ENCODE data around the gene FAIM. TPM values are rescaled to one million over a fixed set of nuclear protein-coding genes. Genes with fewer than 3 reads are reported as not detected.
"Not testable (repeated sequence)": the region's sequence is repeated elsewhere in the genome, so short reads cannot be mapped to it uniquely, and the experiment has no call there.

FAIM gene
- total RNA-seq, 1 donor from 2014 or later, result 13.3 TPM

DNA sequence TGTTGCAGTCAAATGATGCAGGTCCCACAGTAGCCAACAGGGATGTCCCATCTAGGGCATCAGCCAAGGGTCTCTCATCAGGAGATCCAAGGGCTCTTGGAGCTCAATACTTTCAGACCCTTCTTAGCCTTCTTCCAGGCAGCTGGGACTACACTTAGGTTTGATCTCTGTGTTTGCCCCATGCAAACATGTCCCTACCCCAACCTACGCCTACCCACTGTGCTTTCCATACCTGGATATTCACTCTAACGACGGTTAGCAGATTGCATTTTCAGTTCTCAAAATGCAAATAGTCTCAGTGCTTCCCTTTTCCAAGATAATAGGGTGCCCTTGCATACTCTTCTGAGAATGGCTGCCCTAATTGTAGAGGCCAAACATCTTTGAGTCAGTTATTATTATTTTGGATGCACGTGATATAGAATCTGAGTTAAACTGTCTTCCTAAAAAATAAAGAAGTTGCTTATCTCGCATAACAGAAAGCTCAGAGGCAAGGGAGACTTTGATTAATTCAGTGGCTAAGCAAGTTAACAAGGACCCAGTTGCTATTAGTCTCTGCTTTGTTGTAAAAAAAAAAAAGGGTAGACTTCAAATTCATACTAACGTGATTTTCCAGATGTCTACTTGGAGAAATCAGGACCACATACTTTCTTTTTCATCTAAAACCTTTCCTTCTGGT, 13.5 kb upstream of the FAIM start:
- TF ChIP-seq, protein P1, sequence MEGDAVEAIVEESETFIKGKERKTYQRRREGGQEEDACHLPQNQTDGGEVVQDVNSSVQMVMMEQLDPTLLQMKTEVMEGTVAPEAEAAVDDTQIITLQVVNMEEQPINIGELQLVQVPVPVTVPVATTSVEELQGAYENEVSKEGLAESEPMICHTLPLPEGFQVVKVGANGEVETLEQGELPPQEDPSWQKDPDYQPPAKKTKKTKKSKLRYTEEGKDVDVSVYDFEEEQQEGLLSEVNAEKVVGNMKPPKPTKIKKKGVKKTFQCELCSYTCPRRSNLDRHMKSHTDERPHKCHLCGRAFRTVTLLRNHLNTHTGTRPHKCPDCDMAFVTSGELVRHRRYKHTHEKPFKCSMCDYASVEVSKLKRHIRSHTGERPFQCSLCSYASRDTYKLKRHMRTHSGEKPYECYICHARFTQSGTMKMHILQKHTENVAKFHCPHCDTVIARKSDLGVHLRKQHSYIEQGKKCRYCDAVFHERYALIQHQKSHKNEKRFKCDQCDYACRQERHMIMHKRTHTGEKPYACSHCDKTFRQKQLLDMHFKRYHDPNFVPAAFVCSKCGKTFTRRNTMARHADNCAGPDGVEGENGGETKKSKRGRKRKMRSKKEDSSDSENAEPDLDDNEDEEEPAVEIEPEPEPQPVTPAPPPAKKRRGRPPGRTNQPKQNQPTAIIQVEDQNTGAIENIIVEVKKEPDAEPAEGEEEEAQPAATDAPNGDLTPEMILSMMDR (IDR thresholded peaks at IDR 0.05), result no peak
- TF ChIP-seq POLR2A (IDR thresholded peaks at IDR 0.05), result no peak
- TF ChIP-seq POLR2AphosphoS5 (IDR thresholded peaks at IDR 0.05; ENCODE audit: insufficient read depth in 1 of 2, low read depth in 1 of 2), result no peak
- DNase-seq (ENCODE audit: extremely low spot score in 2 of 2), result no peak
- H3K9me3 ChIP-seq, result no peaks in the 10 kb centered on the region
- no peak overlapping the region for H3K4me3 ChIP-seq
- no peaks in the 10 kb centered on the region for H3K27me3 ChIP-seq
- intact Hi-C loops (cut with DNase I), result loop anchor here (1.0 kb wide), 1 partner anchor 320 kb away; no protein-coding TSS in a partner anchor
- peaks cover 18% of the 10 kb centered on the region for H3K4me1 ChIP-seq
- no peak overlapping the region for H3K27ac ChIP-seq
- H3K36me3 ChIP-seq, result no peaks in the 10 kb centered on the region

DNA sequence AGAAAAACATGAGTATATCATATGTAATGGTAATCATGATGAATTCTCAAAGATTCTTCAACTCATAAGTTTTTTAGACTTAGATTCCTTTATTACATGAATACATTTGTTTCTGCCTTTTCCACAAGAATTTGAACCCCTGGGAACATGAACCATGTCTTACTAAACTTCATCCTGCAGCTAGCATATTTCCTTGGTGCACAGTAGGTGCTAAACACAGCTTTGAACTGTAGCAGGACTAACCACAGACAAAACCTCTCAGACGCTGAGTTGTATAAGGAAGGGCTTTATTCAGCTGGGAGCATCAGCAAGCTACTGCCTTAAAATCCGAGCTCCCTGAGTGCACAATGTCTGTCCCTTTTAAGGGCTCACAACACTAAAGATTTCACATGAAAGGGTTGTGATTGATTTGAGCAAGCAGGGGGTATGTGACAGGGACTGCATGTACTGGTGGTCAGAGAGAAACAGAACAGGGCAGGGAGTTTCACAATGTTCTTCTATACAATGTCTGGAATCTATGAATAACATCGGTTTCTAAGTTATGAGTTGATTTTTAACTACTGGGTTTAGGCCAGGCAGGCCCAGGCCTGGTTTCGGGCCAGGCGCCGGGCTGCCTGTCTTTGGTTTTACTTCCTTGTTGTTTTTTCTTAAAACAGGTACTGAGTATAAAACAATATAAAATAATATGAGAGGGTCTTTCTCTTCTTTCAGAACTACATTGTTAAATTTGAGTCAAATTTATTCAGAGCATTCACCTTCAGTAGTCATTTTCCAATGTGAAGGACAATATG, 11.2 kb upstream of the FAIM start:
- H3K27ac ChIP-seq; DNase-seq (ENCODE audit: extremely low spot score in 2 of 2); H3K9me3 ChIP-seq; H3K27me3 ChIP-seq; intact Hi-C loops (cut with DNase I); H3K4me3 ChIP-seq; H3K36me3 ChIP-seq: not testable (repeated sequence)
- peaks cover 15% of the 10 kb centered on the region for H3K4me1 ChIP-seq

DNA sequence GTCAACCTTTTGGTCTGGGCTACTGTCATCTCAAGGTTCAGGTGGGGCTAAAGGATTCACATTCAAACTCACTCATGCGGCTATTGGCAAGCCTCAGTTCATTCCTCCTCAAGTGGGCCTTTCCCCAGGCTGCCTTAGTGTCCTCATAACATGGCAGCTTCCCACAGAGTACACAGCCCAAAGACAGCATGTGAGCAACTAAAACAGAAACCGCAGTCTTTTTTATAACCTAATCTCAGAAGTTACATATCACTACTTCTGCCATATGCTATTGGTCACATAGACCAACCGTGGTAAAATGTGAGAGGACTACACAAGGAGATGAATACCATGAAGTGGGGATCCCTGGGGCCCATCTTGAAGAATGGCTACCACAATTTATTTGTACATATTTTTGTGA, 10.0 kb upstream of the FAIM start:
- H3K4me1 ChIP-seq, result peaks cover 3% of the 10 kb centered on the region
- no peaks in the 10 kb centered on the region for H3K36me3 ChIP-seq
- no peak overlapping the region for H3K4me3 ChIP-seq
- intact Hi-C loops (cut with DNase I), result no loop called here
- no peak overlapping the region for H3K27ac ChIP-seq
- H3K27me3 ChIP-seq, result no peaks in the 10 kb centered on the region
- DNase-seq (ENCODE audit: extremely low spot score in 2 of 2), result no peak
- H3K9me3 ChIP-seq, result no peaks in the 10 kb centered on the region
- TF ChIP-seq POLR2A (IDR thresholded peaks at IDR 0.05) (no peak), POLR2AphosphoS5 (IDR thresholded peaks at IDR 0.05; ENCODE audit: insufficient read depth in 1 of 2, low read depth in 1 of 2) (no peak)
- TF ChIP-seq, protein P1 (IDR thresholded peaks at IDR 0.05), result no peak

DNA sequence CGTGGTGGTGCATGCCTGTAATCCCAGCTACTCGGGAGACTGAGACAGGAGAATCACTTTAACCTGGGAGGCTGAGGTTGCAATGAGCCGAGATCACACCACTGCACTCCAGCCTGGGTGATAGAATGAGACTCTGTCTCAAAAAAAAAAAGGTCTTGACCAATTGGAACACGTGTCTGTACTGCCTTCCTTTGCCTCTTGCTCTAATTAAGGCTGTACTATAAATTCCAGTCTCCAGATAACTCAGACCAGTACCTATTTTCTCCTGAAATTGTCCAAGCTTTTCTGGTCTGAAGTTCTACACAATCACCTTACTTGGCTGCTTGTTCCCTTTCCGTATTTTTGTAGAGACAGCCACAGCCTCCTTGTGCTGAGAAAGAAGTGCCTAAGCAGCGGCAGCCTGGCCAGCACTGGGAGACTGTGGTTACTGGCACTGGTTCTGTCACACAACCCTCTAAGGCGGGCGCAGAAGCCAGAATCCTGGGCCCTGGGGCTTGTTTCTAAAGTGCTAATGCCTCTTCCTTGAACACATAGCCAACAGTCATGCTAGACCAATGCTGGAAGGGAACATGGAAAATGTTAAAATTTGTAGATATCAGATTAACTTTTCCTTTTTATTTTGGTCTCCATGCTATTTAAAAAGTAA, 8.3 kb upstream of the FAIM start:
- Histone ChIP-seq H3K4me3 (no peak overlapping the region), H3K4me1 (no peaks in the 10 kb centered on the region), H3K27ac (no peak overlapping the region), H3K36me3 (no peaks in the 10 kb centered on the region), H3K9me3 (no peaks in the 10 kb centered on the region), H3K27me3 (no peaks in the 10 kb centered on the region)
- no peak for TF ChIP-seq POLR2A (IDR thresholded peaks at IDR 0.05)
- no peak for DNase-seq (ENCODE audit: extremely low spot score in 2 of 2)
- intact Hi-C loops (cut with DNase I), result loop anchor here (10.0 kb wide), 1 partner anchor 235 kb away; the partner anchor contains the start of gene PIK3CB

DNA sequence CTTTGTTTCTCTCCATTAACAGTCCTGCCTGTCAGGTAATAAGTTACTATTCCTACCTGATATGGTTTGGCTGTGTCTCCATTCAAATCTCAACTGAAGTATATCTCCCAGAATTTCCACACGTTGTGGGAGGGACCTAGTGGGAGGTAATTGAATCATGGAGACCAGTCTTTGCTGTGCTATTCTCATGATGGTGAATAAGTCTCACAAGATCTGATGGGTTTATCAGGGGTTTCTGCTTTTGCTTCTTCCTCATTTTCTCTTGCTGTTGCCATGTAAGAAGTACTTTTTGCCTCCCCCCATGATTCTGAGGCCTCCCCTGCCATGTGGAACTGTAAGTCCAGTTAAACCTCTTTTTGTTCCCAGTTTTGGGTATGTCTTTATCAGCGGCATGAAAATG, 6.9 kb upstream of the FAIM start:
- not testable (repeated sequence) for H3K36me3 ChIP-seq; H3K4me1 ChIP-seq; H3K9me3 ChIP-seq; H3K27me3 ChIP-seq; DNase-seq (ENCODE audit: extremely low spot score in 2 of 2); H3K27ac ChIP-seq; H3K4me3 ChIP-seq
- intact Hi-C loops (cut with DNase I), result loop anchor here (10.0 kb wide), 1 partner anchor 233 kb away; the partner anchor contains the start of gene PIK3CB

DNA sequence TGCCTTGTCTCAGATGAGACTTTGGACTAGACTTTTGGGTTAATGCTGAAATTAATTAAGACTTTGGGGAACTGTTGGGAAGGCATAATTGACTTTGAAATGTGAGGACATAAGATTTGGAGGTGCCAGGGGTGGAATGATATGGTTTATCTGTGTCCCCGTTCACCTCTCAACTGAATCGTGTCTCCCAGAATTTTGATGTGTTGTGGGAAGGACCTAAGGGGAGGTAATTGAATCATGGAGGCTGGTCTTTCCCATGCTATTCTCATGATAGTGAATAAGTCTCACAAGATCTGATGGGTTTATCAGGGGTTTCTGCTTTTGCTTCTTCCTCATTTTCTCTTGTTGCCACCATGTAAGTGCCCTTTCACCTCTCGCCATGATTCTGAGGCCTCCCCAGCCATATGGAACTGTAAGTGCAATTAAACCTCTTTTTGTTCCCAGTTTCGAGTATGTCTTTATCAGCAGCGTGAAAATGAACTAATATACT, 4.4 kb upstream of the FAIM start:
- H3K4me1 ChIP-seq; H3K4me3 ChIP-seq; H3K9me3 ChIP-seq; H3K27ac ChIP-seq; DNase-seq (ENCODE audit: extremely low spot score in 2 of 2); H3K27me3 ChIP-seq; H3K36me3 ChIP-seq: not testable (repeated sequence)
- intact Hi-C loops (cut with DNase I), result loop anchor here (10.0 kb wide), 1 partner anchor 231 kb away; the partner anchor contains the start of gene PIK3CB
